H9 (cell line): ENCODE data around the gene CDK17. TPM values are rescaled to one million over a fixed set of nuclear protein-coding genes. Genes with fewer than 3 reads are reported as not detected.

ENCODE experiments used
- DNase-seq: peaks from one replicate; pipeline ENCODE4 v3.0.0-alpha.2; 2017
- H2AFZ ChIP-seq: one replicate; pipeline ENCODE4 v1.6.1; 2013; ENCODE audit warnings: mild to moderate bottlenecking, low read length, control low read depth, moderate library complexity
- H2AK5ac ChIP-seq: 2 replicates; pipeline ENCODE4 v1.6.1; 2013; ENCODE audit warnings: low read length, control low read depth, mixed read lengths; ENCODE audit not compliant: insufficient read length
- H2BK120ac ChIP-seq: one replicate; pipeline ENCODE4 v1.6.1; 2013; ENCODE audit warnings: low read depth, mild to moderate bottlenecking, low read length, control low read depth, inconsistent platforms; ENCODE audit not compliant: poor library complexity, severe bottlenecking
- H2BK12ac ChIP-seq: 2 replicates; pipeline ENCODE4 v1.6.1; 2013; ENCODE audit warnings: low read length, control low read depth, mixed read lengths, low read depth; ENCODE audit not compliant: insufficient read length
- H2BK15ac ChIP-seq: 2 replicates; pipeline ENCODE4 v1.6.1; 2013; ENCODE audit warnings: low read depth, low read length, control low read depth
- H2BK20ac ChIP-seq: one replicate; pipeline ENCODE4 v1.6.1; 2013; ENCODE audit warnings: low read depth, mild to moderate bottlenecking, low read length, control low read depth, inconsistent platforms; ENCODE audit not compliant: poor library complexity, severe bottlenecking
- H2BK5ac ChIP-seq: 2 replicates; pipeline ENCODE4 v1.6.1; 2013; ENCODE audit warnings: low read length, control low read depth, mixed read lengths; ENCODE audit not compliant: insufficient read length
- H3K14ac ChIP-seq: 2 replicates; pipeline ENCODE4 v1.6.1; 2013; ENCODE audit warnings: low read length, control low read depth; ENCODE audit not compliant: insufficient read depth
- H3K18ac ChIP-seq: 2 replicates; pipeline ENCODE4 v1.6.1; 2013; ENCODE audit warnings: low read depth, mild to moderate bottlenecking, mixed read lengths, low read length, control low read depth; ENCODE audit not compliant: insufficient read length
- H3K23ac ChIP-seq: 2 replicates; pipeline ENCODE4 v1.6.1; 2013; ENCODE audit warnings: low read length, control low read depth, mixed read lengths, low read depth; ENCODE audit not compliant: insufficient read length
- H3K23me2 ChIP-seq: 2 replicates; pipeline ENCODE4 v1.6.1; 2013; ENCODE audit warnings: low read depth, mild to moderate bottlenecking, mixed read lengths, low read length, control low read depth; ENCODE audit not compliant: insufficient read length, poor library complexity, severe bottlenecking
- H3K27ac ChIP-seq: 2 replicates; pipeline ENCODE4 v1.5.1; 2013; ENCODE audit warnings: low read length, control low read depth, mixed read lengths, low read depth; ENCODE audit not compliant: insufficient read length
- H3K27me3 ChIP-seq: 2 replicates; pipeline ENCODE4 v1.6.1; 2013; ENCODE audit warnings: low read length, control low read depth, inconsistent platforms; ENCODE audit not compliant: insufficient read depth
- H3K4ac ChIP-seq: 2 replicates; pipeline ENCODE4 v1.6.1; 2013; ENCODE audit warnings: low read depth, mild to moderate bottlenecking, control low read depth, inconsistent platforms, low read length, moderate library complexity
- H3K4me1 ChIP-seq: 2 replicates; pipeline ENCODE4 v1.6.1; 2013; ENCODE audit warnings: low read length, control low read depth, inconsistent platforms; ENCODE audit not compliant: insufficient read depth
- H3K4me2 ChIP-seq: 2 replicates; pipeline ENCODE4 v1.6.1; 2013; ENCODE audit warnings: low read length, control low read depth, mixed read lengths; ENCODE audit not compliant: insufficient read length, insufficient read depth
- H3K56ac ChIP-seq: 2 replicates; pipeline ENCODE4 v1.6.1; 2013; ENCODE audit warnings: low read depth, mild to moderate bottlenecking, mixed read lengths, low read length, control low read depth; ENCODE audit not compliant: insufficient read length
- H3K79me1 ChIP-seq: 2 replicates; pipeline ENCODE4 v1.6.1; 2013; ENCODE audit warnings: low read depth, mild to moderate bottlenecking, moderate library complexity, low read length, control low read depth, inconsistent platforms; ENCODE audit not compliant: insufficient read depth, poor library complexity, severe bottlenecking
- H3K79me2 ChIP-seq: 2 replicates; pipeline ENCODE4 v1.6.1; 2013; ENCODE audit warnings: low read length, control low read depth, inconsistent platforms; ENCODE audit not compliant: insufficient read depth
- H3K9ac ChIP-seq: 2 replicates; pipeline ENCODE4 v1.6.1; 2013; ENCODE audit warnings: low read length, control low read depth, mixed read lengths; ENCODE audit not compliant: insufficient read length; ENCODE audit errors: extremely low read depth
- H3K9me3 ChIP-seq: one replicate; pipeline ENCODE4 v1.6.1; 2013; ENCODE audit warnings: low read depth, low read length, inconsistent platforms; ENCODE audit not compliant: control insufficient read depth
- H3T11ph ChIP-seq: one replicate; pipeline ENCODE4 v1.6.1; 2013; ENCODE audit warnings: mild to moderate bottlenecking, low read length, control low read depth, inconsistent platforms
- H4K20me1 ChIP-seq: one replicate; pipeline ENCODE4 v1.6.1; 2013; ENCODE audit not compliant: control insufficient read depth, insufficient read length, insufficient read depth
- H4K5ac ChIP-seq: 2 replicates; pipeline ENCODE4 v1.6.1; 2013; ENCODE audit warnings: low read depth, mild to moderate bottlenecking, mixed read lengths, low read length, control low read depth; ENCODE audit not compliant: insufficient read length
- H4K8ac ChIP-seq: replicated peaks from 2 replicates; pipeline ENCODE4 v1.6.1; 2013; ENCODE audit warnings: low read length, control low read depth, mixed read lengths, low read depth; ENCODE audit not compliant: insufficient read length
- H4K91ac ChIP-seq: 2 replicates; pipeline ENCODE4 v1.6.1; 2013; ENCODE audit warnings: low read depth, mild to moderate bottlenecking, moderate library complexity, mixed read lengths, low read length, control low read depth; ENCODE audit not compliant: insufficient read length
- H3K27ac Mint-ChIP-seq, 3 experiments: 2 replicates in 2 of 3; 3 replicates in 1 of 3; pipeline ENCODE4 v1.8.0; 2020 to 2021; ENCODE audit warnings: mixed read lengths in 3 of 3, mild to moderate bottlenecking in 1 of 3, moderate library complexity in 1 of 3
- H3K27me3 Mint-ChIP-seq: 2 replicates; pipeline ENCODE4 v1.8.0; 2021; ENCODE audit warnings: low read depth, mild to moderate bottlenecking, moderate library complexity, mixed read lengths
- H3K36me3 Mint-ChIP-seq, 3 experiments: 2 replicates in 2 of 3; 3 replicates in 1 of 3; pipeline ENCODE4 v1.8.0; 2020 to 2021; ENCODE audit warnings: low read depth in 3 of 3, mixed read lengths in 3 of 3; ENCODE audit not compliant: insufficient read depth in 1 of 3
- H3K4me1 Mint-ChIP-seq, 2 experiments: 2 replicates each; pipeline ENCODE4 v1.8.0; 2020; ENCODE audit warnings: mixed read lengths in 2 of 2
- H3K4me3 Mint-ChIP-seq, 2 experiments: 2 replicates in 1 of 2; 3 replicates in 1 of 2; pipeline ENCODE4 v1.8.0; 2020 to 2021; ENCODE audit warnings: mild to moderate bottlenecking in 2 of 2, mixed read lengths in 2 of 2, moderate library complexity in 1 of 2
- H3K9me3 Mint-ChIP-seq, 2 experiments: 2 replicates in 1 of 2; 3 replicates in 1 of 2; pipeline ENCODE4 v1.8.0; 2020; ENCODE audit warnings: mild to moderate bottlenecking in 2 of 2, mixed read lengths in 2 of 2, moderate library complexity in 1 of 2
- CTCF ChIP-seq: fragments of 200-600 bp; sonication (generic); conservative IDR thresholded peaks from 3 replicates; pipeline ENCODE4 v1.8.0; 2021; ENCODE audit warnings: antibody characterized with exemption, mild to moderate bottlenecking
- WGBS: extraction: QIAGEN DNeasy Blood & Tissue Kit; methylation state at CpG from one replicate; pipeline ENCODE4 v1.1.7; 2013; ENCODE audit warnings: missing lambda C conversion rate, low lambda C conversion rate, mixed read lengths; ENCODE audit not compliant: insufficient read length; ENCODE audit errors: extremely low coverage; 5-methylcytosine and 5-hydroxymethylcytosine counted together
- total RNA-seq: library from RNA; stranded (reverse); gene quantifications from 2 replicates; pipeline ENCODE4 v1.2.1, GENCODE V29; 2021

Gene CDK17
- total RNA-seq, 1 experiment from 2014 or later: 28.8 TPM

- H3K4me1 ChIP-seq: no peaks in the 10 kb centered on the region
- no peaks in the 10 kb centered on the region for H3K27me3 Mint-ChIP-seq
- no peak overlapping the region for H3K56ac ChIP-seq
- no peak overlapping the region for H2BK12ac ChIP-seq
- H3T11ph ChIP-seq: no peak overlapping the region
- H3K14ac ChIP-seq: no peak overlapping the region
- H3K36me3 Mint-ChIP-seq: no peaks in the 10 kb centered on the region; a peak in 1 of 7 replicates
- H2BK15ac ChIP-seq: no peak overlapping the region
- H3K79me1 ChIP-seq: no peaks in the 10 kb centered on the region
- H2BK20ac ChIP-seq: no peak overlapping the region
- no peaks in the 10 kb centered on the region for H3K9me3 ChIP-seq
- H4K5ac ChIP-seq: no peak overlapping the region
- no peaks in the 10 kb centered on the region for H3K23me2 ChIP-seq
- H2AFZ ChIP-seq: no peak overlapping the region
- H4K20me1 ChIP-seq: no peaks in the 10 kb centered on the region
- H3K79me2 ChIP-seq: peaks cover 2% of the 10 kb centered on the region; the same call in 1 of the 2 replicates
- H3K9me3 Mint-ChIP-seq: no peaks in the 10 kb centered on the region
- H3K4me1 Mint-ChIP-seq: peaks cover 8 to 17% of the 10 kb centered on the region in 2 experiments; a peak in 3 of 4 replicates
- H3K27ac Mint-ChIP-seq: peak overlapping the region in 1 of 3 experiments; percentile 6; a peak in 1 of 7 replicates
- H3K27me3 ChIP-seq: no peaks in the 10 kb centered on the region; the same call in 1 of the 2 replicates
- no peak overlapping the region for H4K8ac ChIP-seq
- H3K4ac ChIP-seq: no peak overlapping the region
- H3K23ac ChIP-seq: no peak overlapping the region
- H4K91ac ChIP-seq: no peak overlapping the region
- no peak overlapping the region for H3K4me3 Mint-ChIP-seq
- no peak for TF ChIP-seq CTCF
- no peak overlapping the region for H2BK5ac ChIP-seq
- H2AK5ac ChIP-seq: no peak overlapping the region
- H3K18ac ChIP-seq: no peak overlapping the region
- no peak for DNase-seq
- WGBS: no CpG with 5 or more reads among the region's 8 CpGs
- H3K9ac ChIP-seq: no peak overlapping the region
- H3K27ac ChIP-seq: no peak overlapping the region
- H2BK120ac ChIP-seq: no peak overlapping the region
- no peak overlapping the region for H3K4me2 ChIP-seq
Observed at GRCh38 chr12:96354844-96355534, 45.2 kb downstream of the CDK17 start.
